ENCODE measurements around the gene MAP3K2.

Gene MAP3K2, protein sequence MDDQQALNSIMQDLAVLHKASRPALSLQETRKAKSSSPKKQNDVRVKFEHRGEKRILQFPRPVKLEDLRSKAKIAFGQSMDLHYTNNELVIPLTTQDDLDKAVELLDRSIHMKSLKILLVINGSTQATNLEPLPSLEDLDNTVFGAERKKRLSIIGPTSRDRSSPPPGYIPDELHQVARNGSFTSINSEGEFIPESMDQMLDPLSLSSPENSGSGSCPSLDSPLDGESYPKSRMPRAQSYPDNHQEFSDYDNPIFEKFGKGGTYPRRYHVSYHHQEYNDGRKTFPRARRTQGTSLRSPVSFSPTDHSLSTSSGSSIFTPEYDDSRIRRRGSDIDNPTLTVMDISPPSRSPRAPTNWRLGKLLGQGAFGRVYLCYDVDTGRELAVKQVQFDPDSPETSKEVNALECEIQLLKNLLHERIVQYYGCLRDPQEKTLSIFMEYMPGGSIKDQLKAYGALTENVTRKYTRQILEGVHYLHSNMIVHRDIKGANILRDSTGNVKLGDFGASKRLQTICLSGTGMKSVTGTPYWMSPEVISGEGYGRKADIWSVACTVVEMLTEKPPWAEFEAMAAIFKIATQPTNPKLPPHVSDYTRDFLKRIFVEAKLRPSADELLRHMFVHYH

DNA sequence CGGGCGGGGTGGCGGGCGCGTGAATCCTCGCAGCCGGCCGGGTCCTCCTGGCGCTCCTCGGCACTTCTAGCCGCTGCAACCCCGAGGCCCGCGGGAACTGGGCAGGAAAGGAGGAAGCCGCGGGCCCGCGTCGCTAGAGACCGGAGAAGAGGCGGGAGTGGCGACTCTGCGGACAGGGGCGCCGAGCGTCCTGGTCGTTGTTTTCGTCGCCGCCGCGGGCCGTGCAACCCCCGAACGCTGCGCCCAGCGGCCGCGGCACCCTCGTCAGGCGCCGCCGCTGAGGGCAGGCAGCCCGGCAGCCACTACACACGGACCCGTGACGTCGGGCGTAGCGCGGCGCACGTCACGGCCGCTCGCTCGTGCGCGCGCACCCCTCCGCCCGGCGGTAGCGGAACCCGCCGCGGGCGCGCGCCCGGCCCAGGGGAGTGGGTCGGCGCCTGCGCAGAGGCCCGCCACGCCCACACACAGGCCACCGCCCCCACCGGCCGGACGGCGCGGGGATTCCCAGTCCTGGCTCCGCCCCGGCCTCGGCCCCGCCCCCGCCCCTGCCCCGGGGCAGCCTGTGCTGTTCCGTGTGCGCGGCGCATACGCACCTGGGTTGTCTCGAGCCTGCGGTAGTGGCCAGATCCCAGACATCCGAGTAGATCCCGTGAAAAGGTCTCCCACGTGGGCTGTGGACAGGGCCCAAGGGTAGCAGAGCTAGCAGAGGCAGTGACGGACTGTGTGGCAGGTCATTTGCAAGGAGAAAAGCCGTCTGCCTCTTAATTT, at the start of gene MAP3K2:
Gene MAP3K2, minus strand, starts transcription at position 321 of the 768 bp plus-strand sequence. CDS start 44,846 bp downstream, outside the sequence.
- peak; percentile 96 for DNase-seq

DNA sequence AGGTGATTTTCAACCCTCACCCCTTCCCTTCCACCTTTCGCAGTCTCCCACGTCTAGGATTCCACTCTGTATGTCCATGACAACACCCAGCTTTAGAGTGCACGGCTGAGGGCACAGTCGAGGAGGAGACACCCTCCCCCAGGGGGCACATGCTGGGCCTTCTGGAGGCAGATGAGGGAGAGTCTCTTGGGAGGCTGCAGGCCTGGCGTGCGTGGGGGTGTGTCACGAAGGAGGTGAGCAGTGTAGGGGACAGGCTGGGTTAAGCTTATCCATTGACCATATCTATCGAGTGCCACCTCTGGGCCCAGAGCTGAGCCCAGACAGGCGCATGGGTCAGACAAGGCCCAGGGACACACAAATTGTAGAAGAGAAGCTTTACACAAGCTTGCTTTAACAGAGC, 49.3 kb upstream of the MAP3K2 start:
- DNase-seq: no peak

DNA sequence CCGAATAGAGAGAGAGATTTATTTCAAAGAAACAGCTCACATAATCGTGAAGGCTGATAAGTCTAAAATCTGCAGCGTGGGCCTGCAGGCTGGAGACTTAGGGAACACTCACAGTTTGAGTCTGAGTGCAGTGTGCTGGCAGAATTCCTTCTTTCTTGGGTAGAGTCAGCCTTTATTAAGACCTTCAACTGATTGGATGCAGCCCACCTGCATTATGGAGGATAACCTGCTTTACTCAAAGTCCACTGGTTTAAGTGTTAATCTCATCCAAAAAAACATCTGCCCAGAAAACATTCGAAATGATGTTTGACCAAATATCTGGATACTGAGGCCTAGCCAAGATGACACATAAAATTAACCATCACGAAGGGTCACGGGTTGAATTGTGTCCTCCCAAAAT, 46.7 kb upstream of the MAP3K2 start:
- DNase-seq: no peak

DNA sequence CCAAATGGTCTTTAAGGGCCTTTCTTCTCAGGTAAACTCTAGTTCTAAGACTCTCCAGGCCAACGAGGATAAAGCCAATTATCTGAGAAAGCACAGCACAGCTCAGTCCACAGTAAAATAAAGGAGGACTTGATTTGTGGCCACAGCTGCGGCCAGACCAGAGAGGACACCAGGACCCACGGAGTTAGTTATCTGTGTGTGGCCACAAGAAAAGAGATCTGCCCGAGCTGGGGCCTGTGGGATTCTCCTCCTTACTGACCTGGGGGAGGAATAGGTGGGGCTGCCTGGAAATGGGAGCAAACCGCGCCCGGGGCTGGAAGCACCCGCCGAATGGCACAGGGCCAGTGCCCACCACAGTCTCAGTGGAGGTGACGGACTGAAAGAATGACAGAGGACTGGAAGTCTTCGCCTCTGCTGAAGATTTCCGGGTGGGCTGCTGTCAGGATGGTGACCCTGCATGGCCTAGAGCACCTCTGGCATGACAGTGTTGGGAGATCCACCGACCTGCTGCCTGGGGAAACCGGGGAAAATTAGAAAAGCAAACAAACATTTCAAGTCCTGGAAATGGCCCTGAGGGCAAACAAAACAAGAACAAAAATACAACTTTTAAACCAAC, 43.7 kb upstream of the MAP3K2 start:
- DNase-seq: no peak

DNA sequence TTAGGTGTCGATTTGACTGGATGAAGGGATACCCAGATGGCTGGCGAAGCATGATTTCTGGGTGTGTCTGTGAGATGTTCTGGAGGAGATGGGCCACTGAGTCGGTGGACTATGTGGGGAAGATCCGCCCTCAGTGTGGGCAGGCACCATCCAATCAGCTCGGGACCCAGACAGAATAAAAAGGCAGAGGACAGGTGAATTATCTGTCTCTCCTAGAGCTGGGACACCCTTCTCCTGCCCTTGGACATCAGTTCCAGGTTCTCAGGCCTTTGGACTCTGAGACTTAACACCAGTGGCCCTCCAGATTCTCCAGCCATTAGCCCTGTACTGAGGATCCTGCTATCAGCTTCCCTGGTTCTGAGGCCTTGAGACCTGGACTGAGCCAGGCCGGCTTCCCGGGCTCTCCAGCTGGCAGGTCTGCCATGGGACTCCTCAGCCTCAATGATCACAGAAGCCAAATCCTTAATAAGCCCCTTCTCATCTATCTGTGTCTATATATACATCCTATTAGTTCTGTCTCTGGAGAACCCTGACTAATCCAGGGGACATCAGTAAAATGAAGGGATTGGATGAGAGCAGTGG, 42.2 kb upstream of the MAP3K2 start:
- DNase-seq: no peak

DNA sequence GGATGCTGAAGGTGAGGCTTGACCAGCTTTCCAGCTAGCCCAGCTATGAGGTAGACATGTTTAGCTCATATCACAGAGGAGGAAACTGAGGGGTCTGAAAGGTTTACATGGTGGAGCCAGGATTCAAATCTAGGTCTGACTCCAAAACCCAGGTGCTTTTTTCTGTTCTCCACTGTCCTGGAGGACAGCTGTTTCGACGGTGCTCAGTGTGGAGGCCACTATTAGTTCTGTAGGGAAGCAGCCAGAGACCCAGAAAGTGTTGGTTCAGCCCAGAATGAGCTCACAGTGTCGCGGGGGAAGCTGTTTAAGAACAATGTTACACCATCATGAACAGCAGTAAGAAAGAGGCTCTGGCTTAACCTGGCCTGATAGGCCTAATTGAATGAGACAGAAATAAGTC, 41.5 kb upstream of the MAP3K2 start:
- no peak for DNase-seq

DNA sequence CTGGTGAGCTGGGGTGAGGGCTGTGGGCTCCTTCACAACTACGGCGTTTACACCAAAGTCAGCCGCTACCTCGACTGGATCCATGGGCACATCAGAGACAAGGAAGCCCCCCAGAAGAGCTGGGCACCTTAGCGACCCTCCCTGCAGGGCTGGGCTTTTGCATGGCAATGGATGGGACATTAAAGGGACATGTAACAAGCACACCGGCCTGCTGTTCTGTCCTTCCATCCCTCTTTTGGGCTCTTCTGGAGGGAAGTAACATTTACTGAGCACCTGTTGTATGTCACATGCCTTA, 41.0 kb upstream of the MAP3K2 start:
- no peak for DNase-seq

DNA sequence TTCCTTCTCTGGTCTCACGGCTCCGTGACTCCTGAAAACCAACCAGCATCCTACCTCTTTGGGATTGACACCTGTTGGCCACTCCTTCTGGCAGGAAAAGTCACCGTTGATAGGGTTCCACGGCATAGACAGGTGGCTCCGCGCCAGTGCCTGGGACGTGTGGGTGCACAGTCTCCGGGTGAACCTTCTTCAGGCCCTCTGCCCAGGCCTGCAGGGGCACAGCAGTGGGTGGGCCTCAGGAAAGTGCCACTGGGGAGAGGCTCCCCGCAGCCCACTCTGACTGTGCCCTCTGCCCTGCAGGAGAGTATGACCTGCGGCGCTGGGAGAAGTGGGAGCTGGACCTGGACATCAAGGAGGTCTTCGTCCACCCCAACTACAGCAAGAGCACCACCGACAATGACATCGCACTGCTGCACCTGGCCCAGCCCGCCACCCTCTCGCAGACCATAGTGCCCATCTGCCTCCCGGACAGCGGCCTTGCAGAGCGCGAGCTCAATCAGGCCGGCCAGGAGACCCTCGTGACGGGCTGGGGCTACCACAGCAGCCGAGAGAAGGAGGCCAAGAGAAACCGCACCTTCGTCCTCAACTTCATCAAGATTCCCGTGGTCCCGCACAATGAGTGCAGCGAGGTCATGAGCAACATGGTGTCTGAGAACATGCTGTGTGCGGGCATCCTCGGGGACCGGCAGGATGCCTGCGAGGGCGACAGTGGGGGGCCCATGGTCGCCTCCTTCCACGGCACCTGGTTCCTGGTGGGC, 40.5 kb upstream of the MAP3K2 start:
- no peak for DNase-seq

DNA sequence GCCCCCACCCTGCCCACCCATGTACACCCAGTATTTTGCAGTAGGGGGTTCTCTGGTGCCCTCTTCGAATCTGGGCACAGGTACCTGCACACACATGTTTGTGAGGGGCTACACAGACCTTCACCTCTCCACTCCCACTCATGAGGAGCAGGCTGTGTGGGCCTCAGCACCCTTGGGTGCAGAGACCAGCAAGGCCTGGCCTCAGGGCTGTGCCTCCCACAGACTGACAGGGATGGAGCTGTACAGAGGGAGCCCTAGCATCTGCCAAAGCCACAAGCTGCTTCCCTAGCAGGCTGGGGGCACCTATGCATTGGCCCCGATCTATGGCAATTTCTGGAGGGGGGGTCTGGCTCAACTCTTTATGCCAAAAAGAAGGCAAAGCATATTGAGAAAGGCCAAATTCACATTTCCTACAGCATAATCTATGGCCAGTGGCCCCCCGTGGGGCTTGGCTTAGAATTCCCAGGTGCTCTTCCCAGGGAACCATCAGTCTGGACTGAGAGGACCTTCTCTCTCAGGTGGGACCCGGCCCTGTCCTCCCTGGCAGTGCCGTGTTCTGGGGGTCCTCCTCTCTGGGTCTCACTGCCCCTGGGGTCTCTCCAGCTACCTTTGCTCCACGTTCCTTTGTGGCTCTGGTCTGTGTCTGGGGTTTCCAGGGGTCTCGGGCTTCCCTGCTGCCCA, 39.7 kb upstream of the MAP3K2 start:
- no peak for DNase-seq

DNA sequence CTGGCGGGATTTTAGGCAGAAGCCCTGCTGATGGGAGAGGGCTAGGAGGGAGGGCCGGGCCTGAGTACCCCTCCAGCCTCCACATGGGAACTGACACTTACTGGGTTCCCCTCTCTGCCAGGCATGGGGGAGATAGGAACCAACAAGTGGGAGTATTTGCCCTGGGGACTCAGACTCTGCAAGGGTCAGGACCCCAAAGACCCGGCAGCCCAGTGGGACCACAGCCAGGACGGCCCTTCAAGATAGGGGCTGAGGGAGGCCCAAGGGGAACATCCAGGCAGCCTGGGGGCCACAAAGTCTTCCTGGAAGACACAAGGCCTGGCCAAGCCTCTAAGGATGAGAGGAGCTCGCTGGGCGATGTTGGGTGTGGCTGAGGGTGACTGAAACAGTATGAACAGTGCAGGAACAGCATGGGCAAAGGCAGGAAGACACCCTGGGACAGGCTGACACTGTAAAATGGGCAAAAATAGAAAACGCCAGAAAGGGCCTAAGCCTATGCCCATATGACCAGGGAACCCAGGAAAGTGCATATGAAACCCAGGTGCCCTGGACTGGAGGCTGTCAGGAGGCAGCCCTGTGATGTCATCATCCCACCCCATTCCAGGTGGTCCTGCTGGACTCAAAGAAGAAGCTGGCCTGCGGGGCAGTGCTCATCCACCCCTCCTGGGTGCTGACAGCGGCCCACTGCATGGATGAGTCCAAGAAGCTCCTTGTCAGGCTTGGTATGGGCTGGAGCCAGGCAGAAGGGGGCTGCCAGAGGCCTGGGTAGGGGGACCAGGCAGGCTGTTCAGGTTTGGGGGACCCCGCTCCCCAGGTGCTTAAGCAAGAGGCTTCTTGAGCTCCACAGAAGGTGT, 39.0 kb upstream of the MAP3K2 start:
- DNase-seq: no peak

DNA sequence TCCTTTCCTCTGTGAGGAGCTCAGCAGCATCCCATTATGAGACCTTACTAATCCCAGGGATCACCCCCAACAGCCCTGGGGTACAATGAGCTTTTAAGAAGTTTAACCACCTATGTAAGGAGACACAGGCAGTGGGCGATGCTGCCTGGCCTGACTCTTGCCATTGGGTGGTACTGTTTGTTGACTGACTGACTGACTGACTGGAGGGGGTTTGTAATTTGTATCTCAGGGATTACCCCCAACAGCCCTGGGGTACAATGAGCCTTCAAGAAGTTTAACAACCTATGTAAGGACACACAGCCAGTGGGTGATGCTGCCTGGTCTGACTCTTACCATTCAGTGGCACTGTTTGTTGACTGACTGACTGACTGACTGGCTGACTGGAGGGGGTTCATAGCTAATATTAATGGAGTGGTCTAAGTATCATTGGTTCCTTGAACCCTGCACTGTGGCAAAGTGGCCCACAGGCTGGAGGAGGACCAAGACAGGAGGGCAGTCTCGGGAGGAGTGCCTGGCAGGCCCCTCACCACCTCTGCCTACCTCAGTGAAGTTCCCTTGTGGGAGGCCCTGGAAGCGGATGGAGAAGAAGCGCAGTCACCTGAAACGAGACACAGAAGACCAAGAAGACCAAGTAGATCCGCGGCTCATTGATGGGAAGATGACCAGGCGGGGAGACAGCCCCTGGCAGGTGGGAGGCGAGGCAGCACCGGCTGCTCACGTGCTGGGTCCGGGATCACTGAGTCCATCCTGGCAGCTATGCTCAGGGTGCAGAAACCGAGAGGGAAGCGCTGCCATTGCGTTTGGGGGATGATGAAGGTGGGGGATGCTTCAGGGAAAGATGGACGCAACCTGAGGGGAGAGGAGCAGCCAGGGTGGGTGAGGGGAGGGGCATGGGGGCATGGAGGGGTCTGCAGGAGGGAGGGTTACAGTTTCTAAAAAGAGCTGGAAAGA, 38.0 kb upstream of the MAP3K2 start:
- DNase-seq: no peak

DNA sequence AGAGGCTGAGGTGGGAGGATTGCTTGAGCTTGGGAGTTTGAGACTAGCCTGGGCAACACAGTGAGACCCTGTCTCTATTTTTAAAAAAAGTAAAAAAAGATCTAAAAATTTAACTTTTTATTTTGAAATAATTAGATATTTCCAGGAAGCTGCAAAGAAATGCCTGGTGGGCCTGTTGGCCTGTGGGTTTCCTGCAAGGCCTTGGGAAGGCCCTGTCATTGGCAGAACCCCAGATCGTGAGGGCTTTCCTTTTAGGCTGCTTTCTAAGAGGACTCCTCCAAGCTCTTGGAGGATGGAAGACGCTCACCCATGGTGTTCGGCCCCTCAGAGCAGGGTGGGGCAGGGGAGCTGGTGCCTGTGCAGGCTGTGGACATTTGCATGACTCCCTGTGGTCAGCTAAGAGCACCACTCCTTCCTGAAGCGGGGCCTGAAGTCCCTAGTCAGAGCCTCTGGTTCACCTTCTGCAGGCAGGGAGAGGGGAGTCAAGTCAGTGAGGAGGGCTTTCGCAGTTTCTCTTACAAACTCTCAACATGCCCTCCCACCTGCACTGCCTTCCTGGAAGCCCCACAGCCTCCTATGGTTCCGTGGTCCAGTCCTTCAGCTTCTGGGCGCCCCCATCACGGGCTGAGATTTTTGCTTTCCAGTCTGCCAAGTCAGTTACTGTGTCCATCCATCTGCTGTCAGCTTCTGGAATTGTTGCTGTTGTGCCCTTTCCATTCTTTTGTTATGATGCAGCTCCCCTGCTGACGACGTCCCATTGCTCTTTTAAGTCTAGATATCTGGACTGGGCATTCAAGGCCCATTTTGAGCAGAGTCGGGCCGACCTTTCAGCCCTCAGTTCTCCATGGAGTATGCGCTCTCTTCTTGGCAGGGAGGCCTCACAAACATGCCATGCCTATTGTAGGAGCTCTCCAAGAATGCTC, 37.1 kb upstream of the MAP3K2 start:
- DNase-seq: no peak

DNA sequence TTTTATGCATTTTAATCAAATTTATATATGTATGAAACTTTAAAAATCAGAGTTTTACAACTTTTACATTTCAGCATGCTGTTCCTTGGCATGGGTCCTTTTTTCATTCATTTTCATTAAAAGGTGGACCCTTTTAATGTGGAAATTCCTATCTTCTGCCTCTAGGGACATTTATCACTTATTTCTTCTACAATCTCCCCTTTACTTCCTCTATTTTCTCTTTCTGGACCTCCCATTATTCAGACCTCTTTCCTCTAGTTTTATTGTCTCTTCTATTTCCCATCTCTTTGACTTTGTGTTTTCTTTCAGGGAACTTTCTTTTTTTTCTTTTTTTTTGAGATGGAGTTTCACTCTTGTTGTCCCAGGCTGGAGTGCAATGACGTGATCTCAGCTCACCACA, 36.1 kb upstream of the MAP3K2 start:
- DNase-seq: no peak

DNA sequence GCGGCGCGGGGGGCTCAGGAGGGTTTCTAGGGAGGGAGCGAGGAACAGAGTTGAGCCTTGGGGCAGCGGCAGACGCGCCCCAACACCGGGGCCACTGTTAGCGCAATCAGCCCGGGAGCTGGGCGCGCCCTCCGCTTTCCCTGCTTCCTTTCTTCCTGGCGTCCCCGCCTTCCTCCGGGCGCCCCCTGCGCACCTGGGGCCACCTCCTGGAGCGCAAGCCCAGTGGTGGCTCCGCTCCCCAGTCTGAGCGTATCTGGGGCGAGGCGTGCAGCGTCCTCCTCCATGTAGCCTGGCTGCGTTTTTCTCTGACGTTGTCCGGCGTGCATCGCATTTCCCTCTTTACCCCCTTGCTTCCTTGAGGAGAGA, 35.7 kb upstream of the MAP3K2 start:
- DNase-seq: no peak

DNA sequence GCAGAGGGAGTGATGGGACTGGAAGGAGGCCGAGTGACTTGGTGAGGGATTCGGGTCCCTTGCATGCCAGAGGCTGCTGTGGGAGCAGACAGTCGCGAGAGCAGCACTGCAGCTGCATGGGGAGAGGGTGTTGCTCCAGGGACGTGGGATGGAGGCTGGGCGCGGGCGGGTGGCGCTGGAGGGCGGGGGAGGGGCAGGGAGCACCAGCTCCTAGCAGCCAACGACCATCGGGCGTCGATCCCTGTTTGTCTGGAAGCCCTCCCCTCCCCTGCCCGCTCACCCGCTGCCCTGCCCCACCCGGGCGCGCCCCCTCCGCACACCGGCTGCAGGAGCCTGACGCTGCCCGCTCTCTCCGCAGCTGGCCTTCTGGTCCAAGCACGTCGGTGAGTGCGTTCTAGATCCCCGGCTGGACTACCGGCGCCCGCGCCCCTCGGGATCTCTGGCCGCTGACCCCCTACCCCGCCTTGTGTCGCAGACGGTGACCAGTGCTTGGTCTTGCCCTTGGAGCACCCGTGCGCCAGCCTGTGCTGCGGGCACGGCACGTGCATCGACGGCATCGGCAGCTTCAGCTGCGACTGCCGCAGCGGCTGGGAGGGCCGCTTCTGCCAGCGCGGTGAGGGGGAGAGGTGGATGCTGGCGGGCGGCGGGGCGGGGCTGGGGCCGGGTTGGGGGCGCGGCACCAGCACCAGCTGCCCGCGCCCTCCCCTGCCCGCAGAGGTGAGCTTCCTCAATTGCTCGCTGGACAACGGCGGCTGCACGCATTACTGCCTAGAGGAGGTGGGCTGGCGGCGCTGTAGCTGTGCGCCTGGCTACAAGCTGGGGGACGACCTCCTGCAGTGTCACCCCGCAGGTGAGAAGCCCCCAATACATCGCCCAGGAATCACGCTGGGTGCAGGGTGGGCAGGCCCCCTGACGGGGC, 35.0 kb upstream of the MAP3K2 start:
- DNase-seq: no peak

DNA sequence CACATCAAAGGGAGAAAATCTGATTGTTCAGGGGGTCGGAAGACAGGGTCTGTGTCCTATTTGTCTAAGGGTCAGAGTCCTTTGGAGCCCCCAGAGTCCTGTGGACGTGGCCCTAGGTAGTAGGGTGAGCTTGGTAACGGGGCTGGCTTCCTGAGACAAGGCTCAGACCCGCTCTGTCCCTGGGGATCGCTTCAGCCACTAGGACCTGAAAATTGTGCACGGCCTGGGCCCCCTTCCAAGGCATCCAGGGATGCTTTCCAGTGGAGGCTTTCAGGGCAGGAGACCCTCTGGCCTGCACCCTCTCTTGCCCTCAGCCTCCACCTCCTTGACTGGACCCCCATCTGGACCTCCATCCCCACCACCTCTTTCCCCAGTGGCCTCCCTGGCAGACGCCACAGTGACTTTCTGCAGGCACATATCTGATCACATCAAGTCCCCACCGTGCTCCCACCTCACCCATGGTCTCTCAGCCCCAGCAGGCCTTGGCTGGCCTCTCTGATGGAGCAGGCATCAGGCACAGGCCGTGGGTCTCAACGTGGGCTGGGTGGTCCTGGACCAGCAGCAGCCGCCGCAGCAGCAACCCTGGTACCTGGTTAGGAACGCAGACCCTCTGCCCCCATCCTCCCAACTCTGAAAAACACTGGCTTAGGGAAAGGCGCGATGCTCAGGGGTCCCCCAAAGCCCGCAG, 34.2 kb upstream of the MAP3K2 start:
- DNase-seq: no peak
